Measurements from ENCODE around the gene CELF2.

The CELF2 gene

DNA sequence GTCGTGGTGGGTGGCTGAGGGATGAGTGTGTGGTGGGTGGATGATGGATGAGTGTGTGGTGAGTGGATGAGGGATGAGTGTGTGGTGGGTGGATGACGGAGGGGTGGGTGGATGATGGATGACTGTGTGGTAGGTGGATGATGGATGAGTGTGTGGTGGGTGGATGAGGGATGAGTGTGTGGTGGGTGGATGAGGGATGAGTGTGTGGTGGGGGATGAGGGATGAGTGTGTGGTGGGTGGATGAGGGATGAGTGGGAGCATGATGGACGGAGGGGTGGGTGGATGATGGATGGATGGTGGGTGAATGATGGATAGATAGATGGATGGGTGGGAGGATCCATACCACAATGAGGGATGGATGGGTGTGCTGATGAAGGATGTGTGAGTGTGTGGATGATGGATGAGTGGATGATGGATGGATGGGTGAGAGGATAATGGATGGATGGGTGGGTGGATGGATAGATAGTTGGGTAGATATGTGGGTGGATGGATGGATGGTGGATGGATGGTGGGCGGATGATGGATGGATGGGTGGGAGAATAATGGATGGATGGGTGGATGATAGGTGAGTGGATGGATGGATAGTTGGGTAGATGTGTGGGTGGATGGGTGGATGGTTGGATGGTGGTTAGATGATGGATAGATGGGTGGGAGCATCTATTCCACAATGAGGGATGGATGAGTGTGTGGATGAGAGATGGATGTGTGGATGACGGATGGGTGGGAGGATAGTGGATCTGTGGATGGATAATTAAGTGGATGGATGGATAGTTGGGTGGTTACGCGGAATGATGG is 266.8 kb downstream of the CELF2 start:
- Histone ChIP-seq H3K4me1 (ENCODE audit: insufficient read depth, low read length) (no peaks in the 10 kb centered on the region), H3K27me3 (ENCODE audit: control insufficient read depth in 1 of 2, insufficient read depth in 2 of 2, low read length in 2 of 2) (no peaks in the 10 kb centered on the region), H3K9me3 (ENCODE audit: low read length) (no peaks in the 10 kb centered on the region), H3K36me3 (ENCODE audit: insufficient read depth, low read length) (peaks cover 22% of the 10 kb centered on the region), H3K27ac (ENCODE audit: low read depth, low read length) (no peak overlapping the region), H3K4me3 (ENCODE audit: low read depth in 1 of 2, low read length in 2 of 2) (no peak overlapping the region), H3K9ac (ENCODE audit: low read length) (no peak overlapping the region)

DNA sequence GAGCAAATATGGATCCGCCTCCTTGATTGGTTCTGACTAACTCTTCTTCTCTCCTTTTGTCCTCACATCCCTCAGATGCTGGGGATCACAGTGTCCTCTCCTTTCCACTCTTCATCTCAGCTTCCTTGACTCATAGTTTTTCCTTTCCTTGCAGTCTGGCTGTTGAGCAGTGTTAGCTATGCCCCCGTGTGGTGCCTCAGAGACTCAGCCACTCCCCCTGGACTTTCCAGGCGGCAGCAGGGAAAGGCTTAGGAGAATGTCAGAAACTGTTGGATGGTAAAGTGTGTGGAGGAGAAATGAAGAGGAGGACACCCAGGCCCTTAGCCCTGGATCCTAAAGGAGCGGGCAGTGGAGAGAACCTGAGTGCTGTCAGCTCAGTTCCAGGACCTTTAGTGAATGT is 267.5 kb downstream of the CELF2 start:
- Histone ChIP-seq H3K36me3 (ENCODE audit: insufficient read depth, low read length) (peaks cover 27% of the 10 kb centered on the region), H3K4me1 (ENCODE audit: insufficient read depth, low read length) (no peaks in the 10 kb centered on the region), H3K27me3 (ENCODE audit: control insufficient read depth in 1 of 2, insufficient read depth in 2 of 2, low read length in 2 of 2) (no peaks in the 10 kb centered on the region), H3K9ac (ENCODE audit: low read length) (no peak overlapping the region), H3K4me3 (ENCODE audit: low read depth in 1 of 2, low read length in 2 of 2) (no peak overlapping the region), H3K9me3 (ENCODE audit: low read length) (no peaks in the 10 kb centered on the region), H3K27ac (ENCODE audit: low read depth, low read length) (no peak overlapping the region)

GRCh38 chr10:11286261-11286852 is 268.7 kb downstream of the CELF2 start:
- H3K4me1 ChIP-seq (ENCODE audit: insufficient read depth, low read length), result no peaks in the 10 kb centered on the region
- no peak overlapping the region for H3K27ac ChIP-seq (ENCODE audit: low read depth, low read length)
- H3K9ac ChIP-seq (ENCODE audit: low read length), result no peak overlapping the region
- H3K4me3 ChIP-seq (ENCODE audit: low read depth in 1 of 2, low read length in 2 of 2), result no peak overlapping the region
- H3K9me3 ChIP-seq (ENCODE audit: low read length), result no peaks in the 10 kb centered on the region
- peaks cover 20% of the 10 kb centered on the region for H3K36me3 ChIP-seq (ENCODE audit: insufficient read depth, low read length)
- no peaks in the 10 kb centered on the region for H3K27me3 ChIP-seq (ENCODE audit: control insufficient read depth in 1 of 2, insufficient read depth in 2 of 2, low read length in 2 of 2)

- no peak overlapping the region for H3K9ac ChIP-seq (ENCODE audit: low read length)
- no peaks in the 10 kb centered on the region for H3K9me3 ChIP-seq (ENCODE audit: low read length)
- no peaks in the 10 kb centered on the region for H3K27me3 ChIP-seq (ENCODE audit: control insufficient read depth in 1 of 2, insufficient read depth in 2 of 2, low read length in 2 of 2)
- H3K36me3 ChIP-seq (ENCODE audit: insufficient read depth, low read length), result peaks cover 36% of the 10 kb centered on the region
- H3K4me3 ChIP-seq (ENCODE audit: low read depth in 1 of 2, low read length in 2 of 2), result no peak overlapping the region
- H3K27ac ChIP-seq (ENCODE audit: low read depth, low read length), result no peak overlapping the region
- H3K4me1 ChIP-seq (ENCODE audit: insufficient read depth, low read length), result no peaks in the 10 kb centered on the region
Observed at GRCh38 chr10:11288302-11288701, 270.6 kb downstream of the CELF2 start.

GRCh38 chr10:11290156-11290890 is 272.7 kb downstream of the CELF2 start:
- Histone ChIP-seq H3K9ac (ENCODE audit: low read length) (no peak overlapping the region), H3K4me3 (ENCODE audit: low read depth in 1 of 2, low read length in 2 of 2) (no peak overlapping the region), H3K27ac (ENCODE audit: low read depth, low read length) (no peak overlapping the region), H3K4me1 (ENCODE audit: insufficient read depth, low read length) (no peaks in the 10 kb centered on the region), H3K27me3 (ENCODE audit: control insufficient read depth in 1 of 2, insufficient read depth in 2 of 2, low read length in 2 of 2) (no peaks in the 10 kb centered on the region), H3K36me3 (ENCODE audit: insufficient read depth, low read length) (peaks cover 40% of the 10 kb centered on the region), H3K9me3 (ENCODE audit: low read length) (no peaks in the 10 kb centered on the region)

DNA sequence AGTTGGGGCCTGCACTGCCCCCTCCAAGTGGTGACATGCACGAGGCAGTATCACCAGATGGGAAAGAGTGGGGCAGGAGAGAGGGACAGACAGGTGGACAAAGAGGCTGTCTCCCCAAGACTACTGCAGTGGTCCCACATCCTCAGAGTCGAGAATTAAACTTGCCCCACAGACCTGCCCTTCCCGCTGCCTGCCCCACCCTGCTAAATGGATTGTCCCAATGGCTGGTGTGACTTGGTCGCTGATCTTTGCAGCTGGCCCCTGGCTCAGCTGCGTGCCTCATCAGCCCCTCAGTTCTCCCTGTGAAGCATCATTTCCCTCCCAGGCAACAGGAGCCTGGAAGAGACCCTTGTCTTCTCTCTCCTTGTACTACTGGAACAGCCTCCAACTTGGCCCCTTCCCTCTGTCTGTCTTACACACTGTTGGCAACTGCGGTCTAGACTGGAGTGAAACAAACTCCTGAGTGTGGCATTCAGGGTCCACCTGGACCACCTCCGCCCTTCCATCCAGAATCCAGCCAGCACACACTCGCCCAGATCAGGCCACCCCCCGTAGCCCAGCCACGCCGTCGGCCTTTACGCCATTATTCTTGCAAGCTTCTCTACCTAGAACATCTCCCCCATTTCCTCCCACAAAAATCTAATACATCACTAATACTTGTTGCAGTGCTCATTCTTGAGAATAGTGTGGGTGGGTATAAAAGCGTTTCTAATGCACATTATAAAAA is 275.1 kb downstream of the CELF2 start:
- no peak overlapping the region for H3K9ac ChIP-seq (ENCODE audit: low read length)
- H3K27ac ChIP-seq (ENCODE audit: low read depth, low read length), result no peak overlapping the region
- H3K36me3 ChIP-seq (ENCODE audit: insufficient read depth, low read length), result peaks cover 40% of the 10 kb centered on the region
- no peaks in the 10 kb centered on the region for H3K4me1 ChIP-seq (ENCODE audit: insufficient read depth, low read length)
- H3K9me3 ChIP-seq (ENCODE audit: low read length), result no peaks in the 10 kb centered on the region
- no peaks in the 10 kb centered on the region for H3K27me3 ChIP-seq (ENCODE audit: control insufficient read depth in 1 of 2, insufficient read depth in 2 of 2, low read length in 2 of 2)
- H3K4me3 ChIP-seq (ENCODE audit: low read depth in 1 of 2, low read length in 2 of 2), result no peak overlapping the region

DNA sequence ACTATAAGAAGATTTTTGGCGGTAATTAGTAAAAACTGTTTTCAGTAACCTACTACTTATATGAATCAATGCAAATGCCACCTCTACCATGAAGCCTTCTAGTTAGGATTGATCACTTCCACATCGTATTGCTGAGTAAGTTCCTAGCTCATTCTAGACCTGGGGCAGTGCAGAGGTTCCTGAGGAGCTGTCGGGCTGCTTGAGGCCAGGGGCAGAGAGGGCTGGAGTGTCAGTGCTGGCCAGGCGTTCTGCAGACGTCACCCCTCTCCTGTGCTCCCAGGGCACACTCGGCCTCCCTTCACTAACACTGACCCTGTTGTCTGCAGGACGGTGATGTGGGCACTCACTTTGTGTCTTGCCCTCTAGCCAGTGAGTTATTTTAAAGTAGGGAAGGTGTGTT is 275.7 kb downstream of the CELF2 start:
- H3K36me3 ChIP-seq (ENCODE audit: insufficient read depth, low read length), result peaks cover 44% of the 10 kb centered on the region
- no peaks in the 10 kb centered on the region for H3K4me1 ChIP-seq (ENCODE audit: insufficient read depth, low read length)
- H3K27me3 ChIP-seq (ENCODE audit: control insufficient read depth in 1 of 2, insufficient read depth in 2 of 2, low read length in 2 of 2), result no peaks in the 10 kb centered on the region
- H3K4me3 ChIP-seq (ENCODE audit: low read depth in 1 of 2, low read length in 2 of 2), result no peak overlapping the region
- H3K27ac ChIP-seq (ENCODE audit: low read depth, low read length), result no peak overlapping the region
- no peaks in the 10 kb centered on the region for H3K9me3 ChIP-seq (ENCODE audit: low read length)
- no peak overlapping the region for H3K9ac ChIP-seq (ENCODE audit: low read length)

GRCh38 chr10:11294831-11295450 is 277.3 kb downstream of the CELF2 start:
- no peak overlapping the region for H3K4me3 ChIP-seq (ENCODE audit: low read depth in 1 of 2, low read length in 2 of 2)
- H3K4me1 ChIP-seq (ENCODE audit: insufficient read depth, low read length), result no peaks in the 10 kb centered on the region
- H3K9me3 ChIP-seq (ENCODE audit: low read length), result no peaks in the 10 kb centered on the region
- H3K9ac ChIP-seq (ENCODE audit: low read length), result no peak overlapping the region
- no peaks in the 10 kb centered on the region for H3K27me3 ChIP-seq (ENCODE audit: control insufficient read depth in 1 of 2, insufficient read depth in 2 of 2, low read length in 2 of 2)
- peaks cover 39% of the 10 kb centered on the region for H3K36me3 ChIP-seq (ENCODE audit: insufficient read depth, low read length)
- no peak overlapping the region for H3K27ac ChIP-seq (ENCODE audit: low read depth, low read length)

GRCh38 chr10:11295492-11295891 is 277.8 kb downstream of the CELF2 start:
- Histone ChIP-seq H3K36me3 (ENCODE audit: insufficient read depth, low read length) (peaks cover 34% of the 10 kb centered on the region), H3K4me1 (ENCODE audit: insufficient read depth, low read length) (no peaks in the 10 kb centered on the region), H3K9ac (ENCODE audit: low read length) (no peak overlapping the region), H3K4me3 (ENCODE audit: low read depth in 1 of 2, low read length in 2 of 2) (no peak overlapping the region), H3K27me3 (ENCODE audit: control insufficient read depth in 1 of 2, insufficient read depth in 2 of 2, low read length in 2 of 2) (no peaks in the 10 kb centered on the region), H3K9me3 (ENCODE audit: low read length) (no peaks in the 10 kb centered on the region), H3K27ac (ENCODE audit: low read depth, low read length) (no peak overlapping the region)

GRCh38 chr10:11297136-11297535 is 279.5 kb downstream of the CELF2 start:
- no peak overlapping the region for H3K4me3 ChIP-seq (ENCODE audit: low read depth in 1 of 2, low read length in 2 of 2)
- no peaks in the 10 kb centered on the region for H3K9me3 ChIP-seq (ENCODE audit: low read length)
- H3K27me3 ChIP-seq (ENCODE audit: control insufficient read depth in 1 of 2, insufficient read depth in 2 of 2, low read length in 2 of 2), result no peaks in the 10 kb centered on the region
- H3K9ac ChIP-seq (ENCODE audit: low read length), result no peak overlapping the region
- no peaks in the 10 kb centered on the region for H3K4me1 ChIP-seq (ENCODE audit: insufficient read depth, low read length)
- peaks cover 33% of the 10 kb centered on the region for H3K36me3 ChIP-seq (ENCODE audit: insufficient read depth, low read length)
- no peak overlapping the region for H3K27ac ChIP-seq (ENCODE audit: low read depth, low read length)

- no peaks in the 10 kb centered on the region for H3K9me3 ChIP-seq (ENCODE audit: low read length)
- no peaks in the 10 kb centered on the region for H3K4me1 ChIP-seq (ENCODE audit: insufficient read depth, low read length)
- H3K36me3 ChIP-seq (ENCODE audit: insufficient read depth, low read length), result peaks cover 32% of the 10 kb centered on the region
- H3K27me3 ChIP-seq (ENCODE audit: control insufficient read depth in 1 of 2, insufficient read depth in 2 of 2, low read length in 2 of 2), result no peaks in the 10 kb centered on the region
- no peak overlapping the region for H3K9ac ChIP-seq (ENCODE audit: low read length)
- no peak overlapping the region for H3K27ac ChIP-seq (ENCODE audit: low read depth, low read length)
- H3K4me3 ChIP-seq (ENCODE audit: low read depth in 1 of 2, low read length in 2 of 2), result no peak overlapping the region
Observed at GRCh38 chr10:11298116-11298515, 280.4 kb downstream of the CELF2 start.
